WTC11 (cell line): ENCODE data around the gene BICDL2.

Experiments
- ATF2 ChIP-seq: sonication (generic); formaldehyde crosslinking; IDR thresholded peaks from 2 replicates; pipeline ENCODE4 v1.8.1; 2022; ENCODE audit warnings: low read depth, missing genetic modification reagents, borderline replicate concordance
- CBFB ChIP-seq: sonication (generic); formaldehyde crosslinking; IDR thresholded peaks from 2 replicates; pipeline ENCODE4 v1.8.1; 2022; ENCODE audit warnings: mild to moderate bottlenecking, low read depth, missing genetic modification reagents
- CTCF ChIP-seq: fragments of 200-600 bp; IDR thresholded peaks from 2 replicates; pipeline ENCODE4 v1.8.0; 2022; ENCODE audit warnings: antibody characterized with exemption
- E2F5 ChIP-seq: sonication (generic); formaldehyde crosslinking; IDR thresholded peaks from 2 replicates; pipeline ENCODE4 v1.8.1; 2022; ENCODE audit warnings: mild to moderate bottlenecking, moderate library complexity, missing genetic modification reagents
- ELF4 ChIP-seq: sonication (generic); formaldehyde crosslinking; IDR thresholded peaks from 2 replicates; pipeline ENCODE4 v1.8.1; 2022; ENCODE audit warnings: low read depth, mild to moderate bottlenecking, moderate library complexity, missing genetic modification reagents
- KAT7 ChIP-seq: sonication (generic); formaldehyde crosslinking; IDR thresholded peaks from 2 replicates; pipeline ENCODE4 v1.8.1; 2023; ENCODE audit warnings: missing genetic modification reagents, mild to moderate bottlenecking, borderline replicate concordance
- MAX ChIP-seq: sonication (generic); formaldehyde crosslinking; IDR thresholded peaks from 2 replicates; pipeline ENCODE4 v1.8.0; 2022; ENCODE audit warnings: mild to moderate bottlenecking, missing genetic modification reagents
- PREB ChIP-seq: sonication (generic); formaldehyde crosslinking; IDR thresholded peaks from 2 replicates; pipeline ENCODE4 v1.8.1; 2022; ENCODE audit warnings: mild to moderate bottlenecking, missing genetic modification reagents, moderate library complexity, borderline replicate concordance
- TCF7 ChIP-seq: sonication (generic); formaldehyde crosslinking; IDR thresholded peaks from 2 replicates; pipeline ENCODE4 v1.8.0; 2022; ENCODE audit warnings: mild to moderate bottlenecking, low read depth, missing genetic modification reagents, moderate library complexity
- USF1 ChIP-seq: sonication (generic); formaldehyde crosslinking; IDR thresholded peaks from 2 replicates; pipeline ENCODE4 v1.8.0; 2022; ENCODE audit warnings: mild to moderate bottlenecking, missing genetic modification reagents

GRCh38 chr16:3066440-3066748, 29.6 kb upstream of the BICDL2 start:
- no peak for TF ChIP-seq CTCF
- TF ChIP-seq ELF4 (CRISPR knock-in tag): no peak
- no peak for TF ChIP-seq KAT7
- TF ChIP-seq E2F5 (CRISPR knock-in tag): no peak
- TF ChIP-seq MAX (CRISPR knock-in tag): no peak
- no peak for TF ChIP-seq CBFB (CRISPR knock-in tag)
- no peak for TF ChIP-seq ATF2 (CRISPR knock-in tag)
- TF ChIP-seq TCF7 (CRISPR knock-in tag): no peak
- TF ChIP-seq USF1 (CRISPR knock-in tag): no peak
- TF ChIP-seq PREB (CRISPR knock-in tag): no peak
